Parathyroid adenoma (tissue), 2 donors: ENCODE results near the gene PSEN2.

ENCODE experiments used
- H2AFZ ChIP-seq: fragments of 300-600 bp; sonication (generic); one replicate; pipeline ENCODE4 v1.7.0; 2017; ENCODE audit warnings: antibody characterized with exemption, mild to moderate bottlenecking
- H3K27ac ChIP-seq: fragments of 300-600 bp; sonication (generic); one replicate; pipeline ENCODE4 v1.7.0; 2017
- H3K27me3 ChIP-seq: fragments of 300-600 bp; sonication (generic); one replicate; pipeline ENCODE4 v1.7.0; 2017; ENCODE audit warnings: low read length; ENCODE audit not compliant: control insufficient read depth, insufficient read depth
- H3K36me3 ChIP-seq: fragments of 300-600 bp; sonication (generic); one replicate; pipeline ENCODE4 v1.7.0; 2017; ENCODE audit warnings: low read length; ENCODE audit not compliant: control insufficient read depth, insufficient read depth
- H3K4me1 ChIP-seq: fragments of 300-600 bp; sonication (generic); one replicate; pipeline ENCODE4 v1.7.0; 2017; ENCODE audit warnings: control low read depth
- H3K4me2 ChIP-seq: fragments of 300-600 bp; sonication (generic); one replicate; pipeline ENCODE4 v1.7.0; 2017; ENCODE audit warnings: low read length
- H3K4me3 ChIP-seq: fragments of 300-600 bp; sonication (generic); one replicate; pipeline ENCODE4 v1.7.0; 2017; ENCODE audit warnings: low read depth, low read length
- H3K79me2 ChIP-seq: fragments of 300-600 bp; sonication (generic); one replicate; pipeline ENCODE4 v1.7.0; 2017; ENCODE audit warnings: control low read depth
- H3K9ac ChIP-seq: fragments of 300-600 bp; sonication (generic); one replicate; pipeline ENCODE4 v1.7.0; 2017; ENCODE audit warnings: mild to moderate bottlenecking
- H3K9me3 ChIP-seq: fragments of 300-600 bp; sonication (generic); one replicate; pipeline ENCODE4 v1.7.0; 2017; ENCODE audit warnings: low read length; ENCODE audit not compliant: control insufficient read depth
- CTCF ChIP-seq: fragments of 300-600 bp; sonication (generic); IDR thresholded peaks from one replicate; pipeline ENCODE4 v1.7.0; 2017; ENCODE audit warnings: antibody characterized with exemption, mild to moderate bottlenecking
- donor health status: primary hyperparathyroidism.

Gene PSEN2

GRCh38 chr1:226825037-226825745 lies 45.2 kb upstream of the PSEN2 start:
- Histone ChIP-seq H3K9ac (no peak overlapping the region), H3K4me1 (no peaks in the 10 kb centered on the region), H3K9me3 (no peaks in the 10 kb centered on the region), H3K27ac (no peak overlapping the region), H3K79me2 (no peaks in the 10 kb centered on the region), H3K36me3 (no peaks in the 10 kb centered on the region), H3K4me3 (no peak overlapping the region), H3K27me3 (no peaks in the 10 kb centered on the region), H2AFZ (no peak overlapping the region), H3K4me2 (no peak overlapping the region)
- TF ChIP-seq CTCF = no peak

GRCh38 chr1:226825746-226826100 lies 44.7 kb upstream of the PSEN2 start:
- Histone ChIP-seq H3K4me1 (no peaks in the 10 kb centered on the region), H3K9ac (no peak overlapping the region), H3K9me3 (no peaks in the 10 kb centered on the region), H3K27ac (no peak overlapping the region), H3K79me2 (no peaks in the 10 kb centered on the region), H3K36me3 (no peaks in the 10 kb centered on the region), H3K4me3 (no peak overlapping the region), H2AFZ (no peak overlapping the region), H3K27me3 (no peaks in the 10 kb centered on the region), H3K4me2 (no peak overlapping the region)
- TF ChIP-seq CTCF = no peak

- no peak overlapping the region for H3K4me2 ChIP-seq
- H3K27me3 ChIP-seq = no peaks in the 10 kb centered on the region
- H3K79me2 ChIP-seq = no peaks in the 10 kb centered on the region
- no peak overlapping the region for H3K27ac ChIP-seq
- no peak overlapping the region for H3K9ac ChIP-seq
- no peaks in the 10 kb centered on the region for H3K9me3 ChIP-seq
- no peaks in the 10 kb centered on the region for H3K36me3 ChIP-seq
- no peak for TF ChIP-seq CTCF
- no peak overlapping the region for H2AFZ ChIP-seq
- no peaks in the 10 kb centered on the region for H3K4me1 ChIP-seq
- H3K4me3 ChIP-seq = no peak overlapping the region
These were observed 43.7 kb upstream of the PSEN2 start for GRCh38 chr1:226826479-226827261.

GRCh38 chr1:226827458-226827857 lies 43.0 kb upstream of the PSEN2 start:
- Histone ChIP-seq H3K4me2 (no peak overlapping the region), H3K9me3 (no peaks in the 10 kb centered on the region), H3K9ac (no peak overlapping the region), H3K4me3 (peak overlapping the region; percentile 2), H3K27me3 (no peaks in the 10 kb centered on the region), H3K4me1 (no peaks in the 10 kb centered on the region), H2AFZ (peak overlapping the region; percentile 75), H3K36me3 (no peaks in the 10 kb centered on the region), H3K27ac (peak overlapping the region; percentile 49), H3K79me2 (no peaks in the 10 kb centered on the region)
- TF ChIP-seq CTCF = no peak
